ENCODE results near the gene MUC6. TPM values are rescaled to one million over a fixed set of nuclear protein-coding genes. Genes with fewer than 3 reads are reported as not detected.
"Not testable (repeated sequence)": the region's sequence is repeated elsewhere in the genome, so short reads cannot be mapped to it uniquely, and the experiment has no call there.

Gene MUC6
- polyA plus RNA-seq, 1 donor = 26.8 TPM

GRCh38 chr11:987671-988070 lies 48.8 kb downstream of the MUC6 start:
- DNase-seq = no peak

GRCh38 chr11:986952-987305 lies 49.6 kb downstream of the MUC6 start:
- DNase-seq = no peak

GRCh38 chr11:986270-986951 lies 50.1 kb downstream of the MUC6 start:
- DNase-seq = no peak

- no peak for DNase-seq
These were observed 50.7 kb downstream of the MUC6 start for GRCh38 chr11:985848-986247.

- no peak for DNase-seq
These were observed 51.1 kb downstream of the MUC6 start for GRCh38 chr11:985406-985805.

- no peak for DNase-seq
These were observed 52.0 kb downstream of the MUC6 start for GRCh38 chr11:984546-984945.

- no peak for DNase-seq
These were observed 54.8 kb downstream of the MUC6 start for GRCh38 chr11:981764-982163.

GRCh38 chr11:980438-981357 lies 55.8 kb downstream of the MUC6 start:
- no peak for DNase-seq

GRCh38 chr11:978781-979180 lies 57.7 kb downstream of the MUC6 start:
- DNase-seq = no peak

GRCh38 chr11:977830-978720 lies 58.4 kb downstream of the MUC6 start:
- DNase-seq = no peak

GRCh38 chr11:976431-977160 lies 59.9 kb downstream of the MUC6 start:
- no peak for DNase-seq

- no peak for DNase-seq
These were observed 60.7 kb downstream of the MUC6 start for GRCh38 chr11:975827-976226.

GRCh38 chr11:975376-975775 lies 61.1 kb downstream of the MUC6 start:
- not testable (repeated sequence) for DNase-seq

- DNase-seq = no peak
These were observed 63.3 kb downstream of the MUC6 start for GRCh38 chr11:973237-973636.

GRCh38 chr11:972523-973211 lies 63.9 kb downstream of the MUC6 start:
- no peak for DNase-seq

GRCh38 chr11:971731-972365 lies 64.7 kb downstream of the MUC6 start:
- DNase-seq = no peak

GRCh38 chr11:971092-971690 lies 65.3 kb downstream of the MUC6 start:
- DNase-seq = no peak

- no peak for DNase-seq
These were observed 66.1 kb downstream of the MUC6 start for GRCh38 chr11:970319-970871.

GRCh38 chr11:969651-970205 lies 66.8 kb downstream of the MUC6 start:
- no peak for DNase-seq

GRCh38 chr11:968822-969221 lies 67.7 kb downstream of the MUC6 start:
- no peak for DNase-seq
